Osteoblast (primary cell): ENCODE results near the gene INTS3. TPM values are rescaled to one million over a fixed set of nuclear protein-coding genes. Genes with fewer than 3 reads are reported as not detected.

Experiments
- DNase-seq: peaks from one replicate; pipeline ENCODE4 v3.0.0; 2011; ENCODE audit warnings: low spot score, mixed read lengths; ENCODE audit not compliant: insufficient read length; ENCODE audit errors: missing footprints
- H2AFZ ChIP-seq: 2 replicates; pipeline ENCODE4 v1.6.0; 2011; ENCODE audit warnings: mild to moderate bottlenecking, low read length
- H3K27ac ChIP-seq: 2 replicates; pipeline ENCODE4 v1.5.1; 2011; ENCODE audit warnings: mild to moderate bottlenecking, low read depth, low read length, moderate library complexity
- H3K27me3 ChIP-seq: 2 replicates; pipeline ENCODE4 v1.6.0; 2012; ENCODE audit warnings: mild to moderate bottlenecking, control low read depth, inconsistent platforms, low read length, moderate library complexity; ENCODE audit not compliant: insufficient read depth
- H3K36me3 ChIP-seq: 2 replicates; pipeline ENCODE4 v1.5.1; 2011; ENCODE audit warnings: mild to moderate bottlenecking, low read length, control low read depth, moderate library complexity; ENCODE audit not compliant: insufficient read depth
- H3K4me1 ChIP-seq: 2 replicates; pipeline ENCODE4 v1.5.1; 2011; ENCODE audit warnings: mild to moderate bottlenecking, low read length, control low read depth, moderate library complexity; ENCODE audit not compliant: insufficient read depth
- H3K4me2 ChIP-seq: 2 replicates; pipeline ENCODE4 v1.6.0; 2011; ENCODE audit warnings: mild to moderate bottlenecking, low read length; ENCODE audit not compliant: insufficient read depth
- H3K4me3 ChIP-seq: fragments of 200-600 bp; sonication (generic); 3 replicates; pipeline ENCODE4 v1.5.1; 2012; ENCODE audit warnings: mild to moderate bottlenecking, low read length, inconsistent platforms; ENCODE audit not compliant: insufficient read depth
- H3K79me2 ChIP-seq: 2 replicates; pipeline ENCODE4 v1.6.0; 2012; ENCODE audit warnings: mild to moderate bottlenecking, low read length, control low read depth, inconsistent platforms; ENCODE audit not compliant: insufficient read depth
- H3K9me3 ChIP-seq: 2 replicates; pipeline ENCODE4 v1.5.1; 2011; ENCODE audit warnings: low read depth, low read length, control low read depth
- H4K20me1 ChIP-seq: 2 replicates; pipeline ENCODE4 v1.6.0; 2012; ENCODE audit warnings: mild to moderate bottlenecking, low read length, control low read depth; ENCODE audit not compliant: insufficient read depth
- total RNA-seq: library from RNA; depleted of rRNA; stranded (reverse); fragments of >200 nt; gene quantifications from 2 replicates; pipeline ENCODE4 v1.2.3, GENCODE V29; 2012
- TF ChIP-seq, protein P1 (sequence below): IDR thresholded peaks from 2 replicates; pipeline ENCODE4 v1.5.1; 2011; ENCODE audit warnings: mild to moderate bottlenecking, low read depth, low read length, moderate library complexity; ENCODE audit errors: extremely low read depth

INTS3 gene
- total RNA-seq, 1 donor = 42.7 TPM

DNA sequence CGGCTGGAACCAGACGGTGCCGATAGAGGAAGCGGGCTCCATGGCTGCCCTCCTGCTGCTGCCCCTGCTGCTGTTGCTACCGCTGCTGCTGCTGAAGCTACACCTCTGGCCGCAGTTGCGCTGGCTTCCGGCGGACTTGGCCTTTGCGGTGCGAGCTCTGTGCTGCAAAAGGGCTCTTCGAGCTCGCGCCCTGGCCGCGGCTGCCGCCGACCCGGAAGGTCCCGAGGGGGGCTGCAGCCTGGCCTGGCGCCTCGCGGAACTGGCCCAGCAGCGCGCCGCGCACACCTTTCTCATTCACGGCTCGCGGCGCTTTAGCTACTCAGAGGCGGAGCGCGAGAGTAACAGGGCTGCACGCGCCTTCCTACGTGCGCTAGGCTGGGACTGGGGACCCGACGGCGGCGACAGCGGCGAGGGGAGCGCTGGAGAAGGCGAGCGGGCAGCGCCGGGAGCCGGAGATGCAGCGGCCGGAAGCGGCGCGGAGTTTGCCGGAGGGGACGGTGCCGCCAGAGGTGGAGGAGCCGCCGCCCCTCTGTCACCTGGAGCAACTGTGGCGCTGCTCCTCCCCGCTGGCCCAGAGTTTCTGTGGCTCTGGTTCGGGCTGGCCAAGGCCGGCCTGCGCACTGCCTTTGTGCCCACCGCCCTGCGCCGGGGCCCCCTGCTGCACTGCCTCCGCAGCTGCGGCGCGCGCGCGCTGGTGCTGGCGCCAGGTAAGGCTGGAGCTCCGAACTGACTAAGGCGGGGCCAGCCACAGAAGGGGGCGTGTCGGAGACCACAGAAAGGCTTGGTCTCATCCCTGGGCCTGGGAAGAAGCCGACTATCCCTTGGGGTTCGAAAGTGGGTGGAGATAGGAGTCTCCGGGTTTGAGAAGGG is 47.8 kb downstream of the INTS3 start:
- H3K9me3 ChIP-seq = no peaks in the 10 kb centered on the region
- H3K79me2 ChIP-seq = no peaks in the 10 kb centered on the region
- no peaks in the 10 kb centered on the region for H4K20me1 ChIP-seq
- peaks cover 23% of the 10 kb centered on the region for H3K4me1 ChIP-seq
- H3K27ac ChIP-seq = no peak overlapping the region
- peaks cover 19% of the 10 kb centered on the region for H3K36me3 ChIP-seq
- TF ChIP-seq, protein P1, sequence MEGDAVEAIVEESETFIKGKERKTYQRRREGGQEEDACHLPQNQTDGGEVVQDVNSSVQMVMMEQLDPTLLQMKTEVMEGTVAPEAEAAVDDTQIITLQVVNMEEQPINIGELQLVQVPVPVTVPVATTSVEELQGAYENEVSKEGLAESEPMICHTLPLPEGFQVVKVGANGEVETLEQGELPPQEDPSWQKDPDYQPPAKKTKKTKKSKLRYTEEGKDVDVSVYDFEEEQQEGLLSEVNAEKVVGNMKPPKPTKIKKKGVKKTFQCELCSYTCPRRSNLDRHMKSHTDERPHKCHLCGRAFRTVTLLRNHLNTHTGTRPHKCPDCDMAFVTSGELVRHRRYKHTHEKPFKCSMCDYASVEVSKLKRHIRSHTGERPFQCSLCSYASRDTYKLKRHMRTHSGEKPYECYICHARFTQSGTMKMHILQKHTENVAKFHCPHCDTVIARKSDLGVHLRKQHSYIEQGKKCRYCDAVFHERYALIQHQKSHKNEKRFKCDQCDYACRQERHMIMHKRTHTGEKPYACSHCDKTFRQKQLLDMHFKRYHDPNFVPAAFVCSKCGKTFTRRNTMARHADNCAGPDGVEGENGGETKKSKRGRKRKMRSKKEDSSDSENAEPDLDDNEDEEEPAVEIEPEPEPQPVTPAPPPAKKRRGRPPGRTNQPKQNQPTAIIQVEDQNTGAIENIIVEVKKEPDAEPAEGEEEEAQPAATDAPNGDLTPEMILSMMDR = no peak
- peak overlapping the region; percentile 93 for H3K4me2 ChIP-seq
- peak; percentile 89 for DNase-seq
- peak overlapping the region; percentile 77 for H3K4me3 ChIP-seq
- H2AFZ ChIP-seq = peak overlapping the region; percentile 81
- H3K27me3 ChIP-seq = no peaks in the 10 kb centered on the region

DNA sequence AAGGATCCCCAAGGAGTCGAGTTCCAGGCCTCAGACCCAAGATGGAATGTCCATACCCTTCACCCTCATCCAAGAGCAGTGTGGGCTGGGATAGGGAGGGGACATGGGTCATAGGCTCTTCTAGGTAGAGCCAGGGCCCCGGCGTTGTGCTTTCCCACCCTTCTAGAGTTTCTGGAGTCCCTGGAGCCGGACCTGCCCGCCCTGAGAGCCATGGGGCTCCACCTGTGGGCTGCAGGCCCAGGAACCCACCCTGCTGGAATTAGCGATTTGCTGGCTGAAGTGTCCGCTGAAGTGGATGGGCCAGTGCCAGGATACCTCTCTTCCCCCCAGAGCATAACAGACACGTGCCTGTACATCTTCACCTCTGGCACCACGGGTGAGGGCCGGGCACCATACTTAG is 48.5 kb downstream of the INTS3 start:
- TF ChIP-seq, protein P1 = no peak
- Histone ChIP-seq H2AFZ (no peak overlapping the region), H3K36me3 (peaks cover 17% of the 10 kb centered on the region), H4K20me1 (no peaks in the 10 kb centered on the region), H3K4me3 (peak overlapping the region; percentile 77), H3K9me3 (no peaks in the 10 kb centered on the region), H3K4me1 (peaks cover 23% of the 10 kb centered on the region), H3K4me2 (peak overlapping the region; percentile 93), H3K79me2 (no peaks in the 10 kb centered on the region), H3K27ac (no peak overlapping the region), H3K27me3 (no peaks in the 10 kb centered on the region)
- DNase-seq = no peak

DNA sequence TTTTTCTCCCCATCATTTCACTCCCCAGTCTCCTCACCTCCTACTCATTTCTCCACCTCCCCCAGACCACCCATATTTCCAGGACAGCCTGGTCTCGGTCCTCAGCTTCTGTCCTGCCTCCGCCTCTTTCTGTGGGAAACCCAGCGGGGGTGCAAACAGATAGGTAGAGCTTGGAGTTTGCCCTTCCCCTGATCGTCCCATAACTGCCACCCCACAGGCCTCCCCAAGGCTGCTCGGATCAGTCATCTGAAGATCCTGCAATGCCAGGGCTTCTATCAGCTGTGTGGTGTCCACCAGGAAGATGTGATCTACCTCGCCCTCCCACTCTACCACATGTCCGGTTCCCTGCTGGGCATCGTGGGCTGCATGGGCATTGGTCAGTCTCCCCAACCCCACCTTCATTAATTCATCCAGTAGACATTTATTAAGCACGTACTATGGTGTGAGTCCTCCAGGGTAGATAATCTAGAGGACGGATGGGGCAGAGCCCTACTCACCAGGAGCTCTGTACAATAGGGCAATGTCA is 49.1 kb downstream of the INTS3 start:
- DNase-seq = peak; percentile 71
- Histone ChIP-seq H3K27me3 (no peaks in the 10 kb centered on the region), H3K4me1 (peaks cover 23% of the 10 kb centered on the region), H4K20me1 (no peaks in the 10 kb centered on the region), H3K4me2 (no peak overlapping the region), H3K9me3 (no peaks in the 10 kb centered on the region), H2AFZ (no peak overlapping the region), H3K4me3 (no peak overlapping the region), H3K27ac (no peak overlapping the region), H3K79me2 (no peaks in the 10 kb centered on the region), H3K36me3 (peaks cover 13% of the 10 kb centered on the region)
- TF ChIP-seq, protein P1 = no peak

DNA sequence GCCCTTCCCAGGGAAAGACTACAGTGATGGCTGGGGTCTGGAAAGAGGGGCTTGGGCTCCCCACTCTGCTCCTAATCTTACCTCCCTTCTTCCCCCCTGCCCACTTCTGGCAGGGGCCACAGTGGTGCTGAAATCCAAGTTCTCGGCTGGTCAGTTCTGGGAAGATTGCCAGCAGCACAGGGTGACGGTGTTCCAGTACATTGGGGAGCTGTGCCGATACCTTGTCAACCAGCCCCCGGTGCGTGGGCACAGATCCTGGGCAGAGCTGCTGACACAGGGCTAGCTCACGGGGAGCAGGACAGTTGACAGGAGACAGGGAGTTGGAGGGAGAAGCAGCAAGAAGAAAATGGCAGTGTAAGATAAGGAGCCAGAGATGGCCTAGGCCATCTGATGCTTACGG is 49.8 kb downstream of the INTS3 start:
- Histone ChIP-seq H3K27me3 (no peaks in the 10 kb centered on the region), H3K4me1 (peaks cover 23% of the 10 kb centered on the region), H3K4me3 (no peak overlapping the region), H4K20me1 (no peaks in the 10 kb centered on the region), H3K79me2 (no peaks in the 10 kb centered on the region), H3K36me3 (peaks cover 6% of the 10 kb centered on the region), H2AFZ (no peak overlapping the region), H3K4me2 (no peak overlapping the region), H3K27ac (no peak overlapping the region), H3K9me3 (no peaks in the 10 kb centered on the region)
- TF ChIP-seq, protein P1 = no peak
- peak; percentile 73 for DNase-seq
